ENCODE data around the gene FAU. TPM values are rescaled to one million over a fixed set of nuclear protein-coding genes. Genes with fewer than 3 reads are reported as not detected.

FAU gene
- total RNA-seq, 1 donor from 2014 or later: 511 TPM

- intact Hi-C loops (cut with DNase I): no loop called here
- no peak for DNase-seq (ENCODE audit: low spot score)
These were observed 20.1 kb upstream of the FAU start for GRCh38 chr11:65141896-65142494.

- DNase-seq (ENCODE audit: low spot score): no peak
- intact Hi-C loops (cut with DNase I): no loop called here
These were observed 14.7 kb upstream of the FAU start for GRCh38 chr11:65136515-65137096.

GRCh38 chr11:65135633-65136145 is 13.8 kb upstream of the FAU start:
- intact Hi-C loops (cut with DNase I): no loop called here
- DNase-seq (ENCODE audit: low spot score): no peak

GRCh38 chr11:65134952-65135632 is 13.2 kb upstream of the FAU start:
- intact Hi-C loops (cut with DNase I): loop anchor here (5.0 kb wide), 1 partner anchor 47 kb away; the partner anchor contains the start of gene CAPN1
- peak; percentile 93 for DNase-seq (ENCODE audit: low spot score)

GRCh38 chr11:65134240-65134951 is 12.5 kb upstream of the FAU start, which contains the start of gene SYVN1:
Gene SYVN1 (minus strand): TSS chr11:65134519. CDS start chr11:65133601, 918 bp downstream.
- intact Hi-C loops (cut with DNase I): loop anchor here (5.0 kb wide), 1 partner anchor 48 kb away; the partner anchor contains the start of gene CAPN1
- DNase-seq (ENCODE audit: low spot score): peak; percentile 95

GRCh38 chr11:65133724-65134123 is 11.8 kb upstream of the FAU start:
- intact Hi-C loops (cut with DNase I): loop anchor here (5.0 kb wide), 1 partner anchor 49 kb away; the partner anchor contains the start of gene CAPN1
- DNase-seq (ENCODE audit: low spot score): no peak

GRCh38 chr11:65132988-65133700 is 11.2 kb upstream of the FAU start:
- intact Hi-C loops (cut with DNase I): loop anchor here (5.0 kb wide), 1 partner anchor 49 kb away; the partner anchor contains the start of gene CAPN1
- peak; percentile 87 for DNase-seq (ENCODE audit: low spot score)

GRCh38 chr11:65132238-65132987 is 10.5 kb upstream of the FAU start:
- no peak for DNase-seq (ENCODE audit: low spot score)

GRCh38 chr11:65131895-65132237 is 9.9 kb upstream of the FAU start:
- intact Hi-C loops (cut with DNase I): loop anchor here (5.0 kb wide), 1 partner anchor 50 kb away; the partner anchor contains the start of gene CAPN1
- DNase-seq (ENCODE audit: low spot score): no peak

More at GRCh38 chr11:65132238-65132987, 10.5 kb upstream of the FAU start:
- intact Hi-C loops (cut with DNase I): loop anchor here (5.0 kb wide), 1 partner anchor 50 kb away; the partner anchor contains the start of gene CAPN1

- intact Hi-C loops (cut with DNase I): loop anchor here (5.0 kb wide), 1 partner anchor 51 kb away; the partner anchor contains the start of gene CAPN1
- DNase-seq (ENCODE audit: low spot score): no peak
These were observed 9.5 kb upstream of the FAU start for GRCh38 chr11:65131417-65131776.

GRCh38 chr11:65130631-65131416 is 8.9 kb upstream of the FAU start:
- intact Hi-C loops (cut with DNase I): loop anchor here (5.0 kb wide), 1 partner anchor 51 kb away; the partner anchor contains the start of gene CAPN1

GRCh38 chr11:65129649-65130441 is 7.9 kb upstream of the FAU start:
- DNase-seq (ENCODE audit: low spot score): no peak
- intact Hi-C loops (cut with DNase I): loop anchor here (5.0 kb wide), 1 partner anchor 52 kb away; the partner anchor contains the start of gene CAPN1

More at GRCh38 chr11:65130631-65131416, 8.9 kb upstream of the FAU start:
- no peak for DNase-seq (ENCODE audit: low spot score)

GRCh38 chr11:65128182-65129145 is 6.5 kb upstream of the FAU start:
- intact Hi-C loops (cut with DNase I): no loop called here

GRCh38 chr11:65127473-65128181 is 5.7 kb upstream of the FAU start:
- intact Hi-C loops (cut with DNase I): no loop called here
- no peak for DNase-seq (ENCODE audit: low spot score)

More at GRCh38 chr11:65128182-65129145, 6.5 kb upstream of the FAU start:
- no peak for DNase-seq (ENCODE audit: low spot score)

All from cardiac septum (tissue), 1 donor.